Measurements from ENCODE around the gene RTN4RL1.

RTN4RL1 gene

DNA sequence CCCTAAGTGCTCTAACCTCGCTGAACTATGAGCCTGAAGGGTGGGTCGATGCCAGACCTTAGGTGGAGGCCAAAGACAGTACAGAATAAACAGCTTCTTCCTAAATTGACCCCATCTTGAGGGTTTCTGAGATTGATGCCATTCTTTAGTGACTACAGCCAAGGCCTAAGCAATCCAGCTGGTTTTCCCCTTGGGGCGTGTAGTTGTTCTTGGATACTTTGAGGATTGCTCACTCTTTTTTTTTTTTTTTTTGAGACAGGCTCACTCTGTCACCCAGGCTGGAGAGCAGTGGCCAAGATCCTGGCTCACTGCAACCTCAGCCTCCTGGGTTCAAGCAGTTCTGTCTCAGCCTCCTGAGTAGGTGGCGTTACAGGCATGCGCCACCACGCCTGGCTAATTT, 18.7 kb upstream of the RTN4RL1 start:
- no peak for DNase-seq

DNA sequence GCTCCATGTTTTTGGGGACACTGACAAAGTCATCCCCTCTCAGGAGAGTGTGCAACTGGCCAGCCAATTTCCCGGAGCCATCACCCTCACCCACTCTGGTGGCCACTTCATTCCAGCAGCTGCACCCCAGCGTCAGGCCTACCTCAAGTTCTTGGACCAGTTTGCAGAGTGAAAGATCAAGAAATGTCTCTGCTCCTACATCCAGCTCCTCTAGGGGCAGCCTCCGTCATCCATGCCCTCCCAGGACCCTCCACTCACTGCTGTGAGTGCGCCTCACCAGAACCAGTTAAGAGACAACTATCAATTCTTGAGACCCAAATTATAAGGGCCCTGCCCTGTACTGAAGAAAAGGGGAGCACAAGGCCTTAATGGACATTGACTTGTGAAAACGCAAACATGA, 17.8 kb upstream of the RTN4RL1 start:
- no peak for DNase-seq

DNA sequence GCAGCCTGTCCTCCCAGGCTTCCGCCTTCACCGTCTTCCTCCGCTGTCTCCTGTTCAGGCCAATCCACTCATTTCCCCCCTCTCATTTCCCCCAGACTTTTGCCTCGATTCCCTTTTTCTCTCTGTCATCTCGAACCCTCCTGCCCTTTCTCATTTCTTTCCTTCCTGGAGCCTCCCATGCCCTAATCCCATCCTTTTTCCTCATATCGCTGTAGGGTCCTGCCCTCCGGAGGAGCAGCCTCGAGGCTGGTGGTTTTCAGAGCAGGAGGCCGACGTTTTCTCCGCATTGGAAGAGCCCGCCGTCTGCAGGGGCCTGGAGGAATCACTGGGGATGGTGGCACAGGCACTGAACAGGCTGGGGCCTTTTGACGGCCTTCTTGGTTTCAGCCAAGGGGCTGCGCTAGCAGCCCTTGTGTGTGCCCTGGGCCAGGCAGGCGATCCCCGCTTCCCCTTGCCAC, 17.3 kb upstream of the RTN4RL1 start:
- DNase-seq: peak; percentile 52

DNA sequence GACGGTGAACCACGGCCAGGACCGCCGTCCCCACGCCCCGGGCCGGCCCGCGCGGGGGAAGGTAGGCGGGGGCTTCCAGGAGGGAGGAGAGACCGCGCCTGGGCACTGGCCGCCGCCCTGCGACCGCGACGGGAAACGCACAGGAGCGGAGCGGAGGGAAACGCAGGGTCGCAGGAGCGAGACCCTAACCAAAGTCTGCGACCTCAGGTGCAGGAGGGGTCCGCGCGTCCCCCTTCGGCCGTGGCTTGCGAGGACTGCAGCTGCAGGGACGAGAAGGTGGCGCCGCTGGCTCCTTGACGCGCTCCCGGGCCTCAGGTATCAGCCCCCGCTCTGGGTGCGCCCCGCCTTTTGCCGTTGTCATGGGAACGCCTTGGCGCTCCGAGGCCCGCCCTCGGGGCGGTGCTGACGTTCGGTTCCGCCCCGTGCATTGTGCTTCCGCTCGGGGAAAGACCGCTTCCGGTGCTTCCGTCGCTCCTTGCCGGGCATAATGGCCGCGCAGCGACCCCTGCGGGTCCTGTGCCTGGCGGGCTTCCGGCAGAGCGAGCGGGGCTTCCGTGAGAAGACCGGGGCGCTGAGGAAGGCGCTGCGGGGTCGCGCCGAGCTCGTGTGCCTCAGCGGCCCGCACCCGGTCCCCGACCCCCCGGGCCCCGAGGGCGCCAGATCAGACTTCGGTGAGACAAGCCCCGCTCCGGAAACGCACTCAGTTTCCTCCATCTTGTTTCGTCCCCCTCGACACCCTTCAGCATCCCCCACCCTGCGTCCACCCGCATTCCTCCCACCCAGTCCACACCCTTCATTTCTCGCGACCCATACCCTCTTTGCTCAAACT, 16.6 kb upstream of the RTN4RL1 start, which contains the start of gene OVCA2:
Gene OVCA2, plus strand, starts transcription at position 462 of the 829 bp plus-strand sequence. Its CDS starts 26 bp downstream, at position 488.
- DNase-seq: peak; percentile 99

DNA sequence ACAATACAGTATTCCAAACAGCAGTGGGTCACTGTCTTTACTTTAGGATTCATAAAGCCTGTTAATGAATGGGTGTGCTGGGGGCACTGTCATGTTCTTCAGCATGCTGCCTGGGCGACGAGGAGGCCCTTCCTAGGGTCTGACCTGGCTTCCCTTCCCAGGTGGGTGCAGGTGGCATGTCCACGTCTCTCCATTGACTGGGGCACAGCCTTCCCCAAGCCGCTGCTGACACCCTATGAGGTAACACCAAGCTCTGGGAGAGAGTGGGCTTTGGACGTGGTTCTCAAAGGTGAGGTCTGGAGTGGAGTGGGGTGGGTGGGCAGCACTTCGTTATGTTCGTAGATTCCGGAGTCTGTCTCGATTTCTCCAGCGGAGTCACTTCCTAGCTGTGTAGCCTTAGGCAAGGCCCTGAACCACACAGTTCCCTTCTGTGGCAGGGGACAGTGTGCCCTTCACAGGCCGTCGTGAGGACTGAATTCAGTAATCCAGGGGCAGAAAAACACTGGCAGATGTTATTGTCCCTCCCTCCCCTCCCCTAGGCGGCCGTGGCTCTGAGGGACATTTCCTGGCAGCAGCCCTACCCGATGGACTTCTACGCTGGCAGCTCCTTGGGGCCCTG, 15.9 kb upstream of the RTN4RL1 start:
- no peak for DNase-seq

DNA sequence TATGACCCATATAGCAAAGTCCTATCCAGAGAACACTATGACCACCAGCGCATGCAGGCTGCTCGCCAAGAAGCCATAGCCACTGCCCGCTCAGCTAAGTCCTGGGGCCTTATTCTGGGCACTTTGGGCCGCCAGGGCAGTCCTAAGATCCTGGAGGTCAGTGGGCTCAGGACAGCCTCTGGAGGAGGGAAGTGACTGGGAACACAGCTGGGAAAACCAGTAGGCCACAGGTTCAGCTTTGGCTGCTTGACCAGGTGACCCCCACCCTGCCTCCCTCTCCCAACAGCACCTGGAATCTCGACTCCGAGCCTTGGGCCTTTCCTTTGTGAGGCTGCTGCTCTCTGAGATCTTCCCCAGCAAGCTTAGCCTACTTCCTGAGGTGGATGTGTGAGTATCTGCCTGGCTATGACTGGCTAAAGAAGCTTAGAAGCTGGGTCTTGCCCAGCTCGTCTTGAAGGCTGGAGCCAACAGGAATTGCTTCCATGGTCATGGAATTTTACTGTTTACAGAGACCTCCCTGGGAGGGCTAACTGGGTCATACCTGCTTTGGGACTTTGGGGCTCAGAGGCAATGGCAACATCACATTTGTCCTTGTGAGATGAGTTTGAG, 15.2 kb upstream of the RTN4RL1 start:
- DNase-seq: no peak

DNA sequence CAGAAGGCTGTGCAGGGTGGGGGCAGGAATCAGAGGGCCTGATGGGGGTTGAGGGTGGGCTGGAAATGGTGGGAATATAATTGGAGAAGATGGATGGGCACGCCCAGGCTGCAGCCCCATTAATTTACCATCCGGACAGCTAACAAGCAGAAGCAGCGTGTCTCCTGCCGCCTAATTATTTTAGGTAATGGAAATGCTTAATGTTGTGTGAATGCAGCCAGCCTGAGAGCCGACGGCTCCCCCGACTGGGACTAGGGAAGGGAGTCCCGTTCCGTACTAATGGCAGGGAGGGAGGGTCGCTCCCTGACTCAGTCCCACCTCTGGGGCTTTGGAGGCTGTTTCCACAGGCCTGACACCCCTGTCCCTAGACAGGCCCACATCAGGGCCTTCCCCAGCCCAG, 12.0 kb upstream of the RTN4RL1 start:
- DNase-seq: no peak

DNA sequence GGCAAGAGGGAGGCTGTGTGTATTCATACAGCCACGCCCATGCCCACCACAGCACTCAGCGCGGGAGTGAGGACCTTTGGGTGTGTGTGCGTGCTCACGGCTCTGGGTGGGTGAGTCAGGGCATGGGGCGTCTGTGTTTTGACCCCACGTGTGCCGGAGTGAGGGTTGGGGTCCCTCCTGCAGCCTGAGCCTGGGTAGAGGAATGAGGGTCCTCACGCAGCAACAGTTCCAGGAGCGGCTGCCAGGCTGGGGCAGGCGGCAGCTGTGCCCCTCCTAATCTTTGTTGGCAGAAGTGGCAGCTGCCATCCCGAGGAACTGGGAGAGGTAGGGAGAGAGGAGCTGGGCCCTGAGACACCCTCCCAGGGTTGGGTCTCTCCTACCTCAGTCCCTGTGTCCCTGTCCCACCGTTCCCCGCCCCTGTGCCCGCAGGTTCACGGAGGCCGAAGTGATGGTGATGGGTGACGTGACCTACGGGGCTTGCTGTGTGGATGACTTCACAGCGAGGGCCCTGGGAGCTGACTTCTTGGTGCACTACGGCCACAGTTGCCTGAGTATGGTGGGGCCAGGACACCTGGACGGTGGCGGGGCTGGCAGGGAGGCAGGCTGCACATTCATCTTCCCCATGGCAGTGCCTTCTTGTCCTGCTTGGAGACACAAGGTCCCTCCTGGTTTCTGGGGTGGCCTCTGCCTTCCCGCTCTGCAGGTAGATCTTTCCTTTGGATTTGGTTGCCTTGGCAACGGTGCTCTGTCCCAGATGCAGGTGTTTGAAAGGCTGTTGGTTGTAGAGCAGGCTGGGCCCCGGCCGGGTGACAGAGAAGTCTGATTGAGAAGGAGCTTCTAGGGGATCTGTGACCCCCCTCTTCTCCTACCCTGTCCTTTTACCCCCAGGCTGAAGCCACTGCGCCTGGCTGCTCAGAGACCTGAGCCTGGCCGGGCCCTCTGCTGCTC, 10.7 kb upstream of the RTN4RL1 start:
- DNase-seq: no peak

DNA sequence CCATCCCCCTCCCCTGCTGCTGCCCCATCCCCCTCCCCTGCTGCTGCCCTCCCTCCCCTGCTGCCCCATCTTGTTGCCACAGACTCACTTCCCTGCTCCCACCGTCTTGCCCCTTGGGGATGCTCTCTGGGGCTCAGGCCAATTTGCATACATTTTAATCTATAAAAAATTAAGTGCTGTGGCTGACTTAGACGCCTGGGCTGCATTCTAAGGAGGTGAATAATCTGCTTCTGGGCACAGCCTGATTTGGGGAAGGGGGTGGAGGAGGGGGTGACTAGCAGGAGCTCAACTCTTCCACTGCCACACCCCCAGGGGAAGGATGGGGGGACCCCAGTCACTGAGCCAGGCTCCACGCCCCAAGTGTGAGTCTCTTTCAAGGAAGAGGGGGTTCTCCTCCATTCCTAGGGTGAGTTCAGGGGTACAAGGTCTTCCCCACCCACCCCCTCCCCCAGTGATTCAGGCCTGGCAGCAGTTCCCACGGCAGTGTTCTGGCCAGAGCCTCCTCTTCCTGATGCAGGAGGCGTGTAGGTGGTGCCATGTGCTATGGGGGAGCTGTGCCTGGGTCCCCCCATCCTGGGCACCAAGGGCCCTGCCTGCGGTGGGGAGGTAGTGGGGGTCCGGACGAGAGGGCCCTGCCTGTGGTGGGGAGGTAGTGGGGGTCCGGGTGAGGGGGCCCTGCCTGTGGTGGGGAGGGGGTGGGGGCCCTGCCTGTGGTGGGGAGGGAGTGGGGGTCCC, 9.8 kb upstream of the RTN4RL1 start:
- no peak for DNase-seq

DNA sequence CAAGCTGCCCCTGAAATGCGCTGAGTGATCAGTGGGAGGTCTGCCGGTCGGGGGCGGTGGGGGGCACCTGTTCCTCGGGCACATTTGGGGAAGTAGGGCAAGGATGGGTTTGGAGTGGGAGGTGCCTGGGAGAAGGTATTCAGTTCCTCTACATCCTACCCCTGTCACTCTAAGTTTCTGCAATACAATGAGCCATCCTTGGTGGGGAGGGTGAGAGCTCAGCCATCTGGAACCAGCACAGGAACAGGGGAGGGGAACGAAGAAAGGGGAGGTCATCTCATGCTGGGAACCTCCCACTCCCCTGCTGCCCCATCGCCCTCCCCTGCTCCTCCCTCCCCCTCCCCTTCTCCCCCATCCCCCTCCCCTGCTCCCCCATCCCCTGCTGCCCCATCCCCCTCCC, 9.0 kb upstream of the RTN4RL1 start:
- no peak for DNase-seq

DNA sequence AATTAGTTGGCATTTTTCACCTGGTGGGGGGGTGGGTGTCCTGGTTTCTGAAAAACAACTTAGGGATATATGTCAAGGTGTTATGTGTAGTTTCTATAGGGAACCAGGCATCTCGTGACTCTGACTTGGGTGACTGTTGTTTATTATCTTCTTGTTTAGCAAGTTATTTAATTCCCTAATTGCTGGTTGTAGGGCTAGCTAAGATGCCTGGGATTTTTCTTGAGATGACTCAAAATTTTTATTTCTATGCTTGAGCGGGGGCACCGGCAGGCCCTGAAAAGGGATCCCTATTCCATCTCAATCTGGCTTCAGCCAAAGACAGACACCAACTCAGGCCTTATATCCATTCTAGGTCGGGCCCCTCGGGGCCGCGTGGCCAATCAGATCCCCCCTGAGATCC, 8.0 kb upstream of the RTN4RL1 start:
- no peak for DNase-seq

DNA sequence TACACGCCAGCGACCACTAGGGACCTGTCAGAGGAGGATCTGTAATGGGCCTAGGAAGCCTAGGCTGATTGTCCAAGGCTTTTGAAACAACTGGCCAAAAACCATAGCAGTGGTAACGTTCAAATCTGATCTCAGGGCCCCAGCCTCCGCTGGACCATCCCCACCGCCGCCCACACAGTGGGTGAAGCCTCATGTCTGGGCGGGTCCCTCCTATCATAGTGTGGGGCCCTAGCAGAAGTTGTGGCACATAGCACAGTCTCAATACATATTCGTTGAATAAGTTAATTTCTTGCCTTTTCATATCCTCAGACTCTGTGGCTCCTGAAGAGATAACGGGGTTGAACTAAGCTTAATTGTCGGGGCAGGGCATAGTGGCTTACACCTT, 5.6 kb upstream of the RTN4RL1 start:
- no peak for DNase-seq

DNA sequence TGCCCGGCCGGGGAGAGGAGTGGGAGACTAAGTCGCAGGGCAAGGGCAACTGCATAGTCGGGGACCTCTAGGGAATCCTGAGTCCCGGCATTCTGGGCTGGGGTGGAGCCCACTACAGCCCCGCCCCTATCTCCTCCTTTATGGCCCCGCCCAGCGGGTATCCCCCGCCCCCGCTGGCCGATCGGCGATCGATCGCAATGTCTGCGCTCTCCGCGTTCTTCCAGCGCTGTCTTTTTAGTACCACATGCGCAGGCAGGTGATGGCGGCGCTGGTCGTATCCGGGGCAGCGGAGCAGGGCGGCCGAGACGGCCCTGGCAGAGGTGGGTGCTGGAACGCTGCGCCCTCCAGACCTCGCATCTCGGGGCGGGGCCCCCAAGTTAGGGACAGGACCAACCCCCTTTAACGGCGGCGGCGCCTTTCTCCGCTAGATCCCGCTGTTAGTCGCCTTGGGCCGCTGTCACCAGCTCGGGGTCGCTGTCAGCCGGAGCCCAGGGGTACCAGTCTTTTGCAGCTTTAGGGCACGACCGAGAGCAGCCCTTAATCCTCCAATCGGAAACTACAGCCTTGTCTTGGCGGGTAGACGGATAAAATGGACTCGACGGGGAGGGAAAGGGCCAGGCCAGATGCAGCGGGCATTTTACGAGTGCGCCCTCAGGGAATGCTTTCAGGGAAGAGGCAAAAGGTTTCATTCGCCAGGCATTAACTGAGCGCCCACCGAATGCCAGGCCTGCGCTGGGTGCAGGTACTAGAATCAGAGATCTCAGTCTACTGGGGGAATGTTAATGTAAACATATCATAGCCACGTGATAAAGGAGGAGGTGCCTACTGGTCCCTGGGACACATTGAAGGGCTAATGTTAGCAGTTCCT, 5.0 kb upstream of the RTN4RL1 start, which contains the start of gene DPH1:
Gene DPH1, plus strand, starts transcription at position 243 of the 868 bp plus-strand sequence. Its CDS starts 17 bp downstream, at position 260.
- DNase-seq: peak; percentile 89

DNA sequence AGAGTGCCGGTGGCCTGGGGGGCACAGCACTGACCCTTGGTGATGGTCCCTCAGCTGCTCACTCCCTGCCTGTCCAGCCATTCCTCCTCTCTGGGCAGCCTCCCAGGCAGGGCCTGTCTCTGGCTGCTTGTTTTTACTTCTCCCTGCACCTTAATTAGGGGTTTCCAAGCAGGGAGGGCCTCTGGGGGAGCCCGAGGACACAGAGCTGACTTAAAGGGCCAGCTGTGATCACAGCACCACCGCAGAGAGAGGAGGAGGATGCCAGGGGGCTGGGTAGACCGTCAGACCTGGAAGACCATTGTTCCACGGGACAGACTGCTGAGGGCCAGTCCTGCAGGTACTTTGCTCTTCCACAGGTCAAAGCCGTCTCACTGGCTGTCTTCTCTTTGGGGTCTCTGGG, 3.6 kb upstream of the RTN4RL1 start:
- DNase-seq: peak; percentile 44

DNA sequence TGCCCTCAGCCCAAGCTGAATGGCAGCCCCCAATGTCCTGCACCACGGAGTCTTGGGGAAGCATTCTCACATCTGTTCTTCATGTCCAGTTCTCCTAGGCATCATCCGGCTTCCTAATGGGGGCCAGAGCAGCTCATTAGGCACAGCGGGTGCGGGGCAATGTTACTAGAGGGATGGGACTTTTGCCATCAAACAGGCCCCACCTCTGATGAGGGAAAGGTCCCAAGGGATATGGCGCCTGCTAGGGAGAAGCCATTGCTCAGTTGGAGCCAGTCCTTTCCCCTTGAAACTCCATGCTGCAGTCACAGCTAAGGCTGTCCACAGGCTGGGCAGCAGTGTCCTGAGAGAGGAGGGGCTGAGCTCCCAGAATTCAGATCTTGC, 3.1 kb upstream of the RTN4RL1 start:
- DNase-seq: no peak

DNA sequence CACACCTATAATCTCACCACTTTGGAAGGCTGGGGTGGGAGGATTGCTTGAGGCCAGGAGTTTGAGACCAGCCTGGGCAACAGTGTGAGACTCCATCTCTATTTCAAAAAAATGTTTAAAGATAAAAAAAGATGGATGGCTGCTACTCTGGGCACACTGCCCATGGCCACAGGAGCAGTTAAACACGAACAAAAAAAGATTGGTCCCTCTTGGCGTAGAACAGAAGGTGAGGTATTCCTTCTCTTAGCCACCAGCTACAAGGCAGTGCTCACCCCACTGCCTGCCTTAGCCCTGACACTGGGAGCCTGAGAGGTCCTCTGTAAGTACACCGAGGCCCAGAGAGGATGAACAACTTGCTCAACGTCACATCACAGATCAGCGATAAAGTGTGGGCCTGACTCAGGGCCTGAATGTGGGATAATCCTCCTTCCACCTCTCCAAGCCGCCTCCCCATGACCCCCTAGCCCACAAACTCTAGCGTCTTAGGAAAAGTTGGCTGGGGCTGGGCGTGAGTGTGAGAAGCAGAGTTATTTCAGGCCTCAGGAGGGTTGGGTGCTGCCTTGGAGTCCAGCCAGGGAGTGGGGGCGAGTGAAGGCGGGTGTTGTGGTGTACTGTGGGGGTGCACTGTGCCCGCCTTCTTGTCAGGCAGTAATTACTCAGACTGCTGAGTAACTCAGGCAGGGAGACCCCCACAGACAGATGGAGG, 2.5 kb upstream of the RTN4RL1 start:
- DNase-seq: no peak

DNA sequence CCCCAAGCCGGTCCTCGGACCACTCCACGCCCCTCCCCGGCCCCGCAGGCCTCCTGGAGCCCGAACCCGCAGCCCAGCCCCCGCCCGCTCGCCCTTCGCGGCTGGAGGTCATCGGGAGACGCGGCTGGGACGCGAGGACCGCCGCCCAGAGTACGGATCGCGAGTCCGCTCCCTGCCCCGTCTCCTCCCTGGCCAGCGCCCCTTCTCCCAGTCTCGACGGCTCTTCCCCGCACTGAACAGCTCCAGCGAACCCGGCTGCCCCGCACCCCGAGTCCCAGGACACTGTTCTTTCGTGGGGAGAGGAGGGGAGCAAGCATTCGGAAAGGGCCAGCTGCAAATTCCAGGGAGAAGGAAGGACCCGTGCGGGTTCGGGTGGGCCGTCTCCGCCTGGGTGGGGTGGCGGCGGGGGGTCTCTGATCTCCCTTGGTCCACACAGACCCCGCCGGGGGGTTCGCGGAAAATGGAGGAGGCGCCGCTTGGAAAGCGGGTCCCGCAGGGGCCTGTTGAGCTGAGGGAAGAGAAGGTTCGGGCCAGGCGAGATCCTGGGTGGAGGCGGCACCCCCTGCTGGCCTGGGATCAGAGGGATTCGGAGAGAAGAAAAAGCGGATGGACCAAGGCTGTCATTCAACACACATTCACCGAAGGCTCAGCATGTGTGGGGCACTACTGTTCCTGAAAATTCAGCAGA, 632 bp upstream of the RTN4RL1 start:
- peak; percentile 82 for DNase-seq

DNA sequence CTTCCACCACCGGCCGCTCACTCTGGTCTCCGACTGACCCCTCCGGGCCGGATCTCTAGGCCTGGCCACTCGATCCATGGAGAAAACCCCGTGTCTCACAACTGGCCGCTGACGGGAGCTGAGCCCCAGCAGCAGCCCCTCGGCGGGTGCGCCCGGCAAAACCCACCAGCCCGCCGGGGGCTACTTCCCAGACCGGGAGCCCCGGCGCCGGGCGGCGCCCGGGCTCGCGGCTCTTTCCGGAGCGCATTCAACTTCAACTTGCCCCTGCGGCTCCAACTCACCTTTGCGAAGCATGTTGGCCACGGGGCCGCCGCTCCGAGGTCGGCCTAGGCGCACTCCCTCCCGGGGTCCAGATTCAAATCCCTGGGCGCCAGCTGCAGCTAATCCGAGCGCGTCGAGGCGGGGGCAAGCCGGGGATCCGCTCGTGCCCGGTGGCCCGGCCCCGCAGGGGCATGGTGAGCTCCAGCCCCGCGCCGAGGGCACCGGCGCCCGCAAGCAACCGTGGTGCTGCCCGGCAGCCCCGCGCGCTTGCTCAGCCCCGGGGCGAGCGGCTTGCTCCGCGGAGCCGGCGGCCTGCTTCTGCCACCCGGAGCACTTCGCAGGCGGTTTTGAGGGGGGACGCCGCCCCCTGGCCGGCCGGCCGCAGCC, 438 bp downstream of the RTN4RL1 start:
- peak; percentile 71 for DNase-seq

Data from retina (tissue), 1 donor.